ENCODE results near the gene UROS.

GRCh38 chr10:125838802-125839575, 15.9 kb upstream of the UROS start:
- TF ChIP-seq YY1 (IDR thresholded peaks at IDR 0.05; ENCODE audit: insufficient read depth, insufficient read length) (no peak), ZNF274 (IDR thresholded peaks at IDR 0.05; ENCODE audit: low read depth, low read length) (no peak)

All from NT2/D1 (cell line).